Measurements from ENCODE around the gene ZMIZ1. TPM values are rescaled to one million over a fixed set of nuclear protein-coding genes. Genes with fewer than 3 reads are reported as not detected.

Gene ZMIZ1
- total RNA-seq, 1 donor from 2014 or later: 107 TPM

- DNase-seq (ENCODE audit: low spot score): no peak
Observed at GRCh38 chr10:79137300-79137756, 68.6 kb downstream of the ZMIZ1 start.

GRCh38 chr10:79137826-79138225 is 69.1 kb downstream of the ZMIZ1 start:
- no peak for DNase-seq (ENCODE audit: low spot score)

- no peak for DNase-seq (ENCODE audit: low spot score)
Observed at GRCh38 chr10:79138449-79139123, 69.8 kb downstream of the ZMIZ1 start.

DNA sequence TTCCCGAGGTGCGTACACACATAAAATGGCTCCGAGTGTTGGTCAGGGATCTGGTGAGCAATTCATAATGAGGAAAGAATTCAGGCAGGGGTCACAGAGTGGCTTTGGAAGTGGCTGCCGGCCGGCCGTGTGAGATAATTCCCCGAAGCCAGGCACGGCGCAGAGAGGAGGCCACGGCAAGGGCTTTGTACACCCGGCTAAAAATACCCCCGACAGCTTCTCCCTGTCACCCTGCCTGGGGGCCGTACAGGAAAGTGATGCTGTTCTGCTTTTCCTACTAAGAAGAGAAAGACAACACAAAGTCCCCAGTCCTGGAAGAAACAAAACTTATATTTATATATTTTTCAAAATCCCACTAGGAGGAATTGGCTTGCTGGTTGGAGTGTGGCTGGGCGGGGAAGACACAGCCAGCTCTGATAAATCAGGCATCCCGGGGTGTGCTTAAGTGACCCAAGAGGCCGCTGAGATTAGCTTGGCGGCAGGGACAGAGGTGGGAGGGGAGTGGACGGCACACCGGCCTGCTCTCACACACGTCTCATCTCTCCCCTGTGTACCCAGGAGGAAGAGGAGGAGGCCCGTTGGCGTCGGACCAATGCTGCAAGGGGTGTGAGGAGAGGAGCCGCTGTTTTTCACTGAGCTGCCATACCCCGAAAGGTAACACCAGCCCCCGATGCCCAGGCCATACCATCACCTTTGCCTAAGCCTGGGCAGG is 70.5 kb downstream of the ZMIZ1 start:
- DNase-seq (ENCODE audit: low spot score): no peak

GRCh38 chr10:79140085-79140793 is 71.5 kb downstream of the ZMIZ1 start:
- DNase-seq (ENCODE audit: low spot score): no peak

GRCh38 chr10:79140855-79141254 is 72.1 kb downstream of the ZMIZ1 start:
- DNase-seq (ENCODE audit: low spot score): no peak

- no peak for DNase-seq (ENCODE audit: low spot score)
Observed at GRCh38 chr10:79142064-79142491, 73.3 kb downstream of the ZMIZ1 start.

DNA sequence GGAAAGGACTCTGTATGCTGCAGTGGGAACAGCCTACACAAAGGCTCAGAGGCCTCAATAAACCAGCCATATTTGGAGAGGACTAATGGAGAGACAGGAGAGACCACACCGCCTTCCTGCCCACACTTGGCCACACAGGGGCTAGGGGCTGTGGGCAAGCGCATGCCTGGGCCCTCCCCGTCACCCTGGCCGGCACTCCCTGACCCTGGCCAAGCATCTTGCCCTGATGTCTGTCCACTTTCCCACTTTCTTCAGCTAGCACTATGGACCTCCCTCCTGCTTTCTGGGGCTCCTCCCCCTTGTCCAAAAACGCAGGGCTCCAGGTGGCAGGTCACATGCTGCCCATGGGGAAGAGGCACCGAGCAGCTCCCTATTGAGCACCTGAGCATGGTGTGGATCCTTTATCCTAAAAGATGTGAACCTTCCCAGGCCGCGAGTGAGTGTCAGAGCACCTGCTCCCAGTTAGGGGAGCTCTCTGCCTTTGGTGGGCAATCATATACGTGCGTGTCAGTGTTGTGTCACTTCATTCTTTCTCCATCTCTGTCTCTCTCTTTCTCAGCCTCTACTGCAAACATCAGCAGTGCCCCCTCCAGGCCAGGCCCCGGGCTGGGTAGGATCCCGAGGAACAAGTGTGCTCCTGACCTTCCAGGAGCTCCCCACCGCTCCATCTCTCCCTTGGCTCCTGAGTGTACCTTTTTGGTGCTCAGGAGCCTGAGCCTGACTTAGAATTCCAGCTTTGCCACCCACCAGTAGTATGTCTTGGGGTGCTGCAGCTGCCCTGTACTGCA is 74.0 kb downstream of the ZMIZ1 start:
- DNase-seq (ENCODE audit: low spot score): no peak

DNA sequence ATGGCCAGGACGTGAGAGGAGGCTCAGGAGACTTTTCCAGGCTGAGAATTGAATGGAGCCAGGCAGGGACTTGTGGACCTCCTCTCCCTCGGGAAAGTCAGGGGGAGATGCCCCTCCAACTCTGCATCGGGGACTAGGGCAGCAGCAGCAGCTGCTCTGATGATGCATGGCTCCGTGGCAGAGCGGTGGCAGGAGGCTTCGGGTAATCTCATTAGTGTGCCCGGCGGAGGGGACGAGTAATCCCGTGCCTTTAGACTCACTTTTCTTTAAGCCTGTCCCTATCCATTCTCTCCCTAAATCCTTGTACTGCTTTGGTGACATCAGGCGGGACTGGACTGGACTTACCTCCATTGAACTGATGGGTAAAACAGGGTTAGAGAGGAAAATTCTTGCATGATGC is 75.1 kb downstream of the ZMIZ1 start:
- DNase-seq (ENCODE audit: low spot score): no peak

GRCh38 chr10:79144351-79145173 is 75.8 kb downstream of the ZMIZ1 start:
- no peak for DNase-seq (ENCODE audit: low spot score)

DNA sequence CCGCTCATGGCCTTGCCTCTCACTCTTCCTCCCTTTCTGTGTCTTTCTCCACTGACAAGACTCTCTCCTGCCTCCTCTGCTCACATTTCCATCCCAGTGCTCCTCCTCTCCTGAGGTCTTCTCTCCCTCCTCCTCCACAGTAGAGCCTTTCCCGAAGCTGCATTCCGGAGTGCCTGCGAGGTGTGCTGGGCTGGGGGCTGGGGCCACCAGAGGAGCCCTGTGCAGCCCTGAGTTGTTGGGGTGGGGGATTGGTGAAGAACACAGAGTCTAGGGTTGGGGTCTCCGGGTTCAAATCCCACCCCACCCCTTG is 76.4 kb downstream of the ZMIZ1 start:
- DNase-seq (ENCODE audit: low spot score): no peak

DNA sequence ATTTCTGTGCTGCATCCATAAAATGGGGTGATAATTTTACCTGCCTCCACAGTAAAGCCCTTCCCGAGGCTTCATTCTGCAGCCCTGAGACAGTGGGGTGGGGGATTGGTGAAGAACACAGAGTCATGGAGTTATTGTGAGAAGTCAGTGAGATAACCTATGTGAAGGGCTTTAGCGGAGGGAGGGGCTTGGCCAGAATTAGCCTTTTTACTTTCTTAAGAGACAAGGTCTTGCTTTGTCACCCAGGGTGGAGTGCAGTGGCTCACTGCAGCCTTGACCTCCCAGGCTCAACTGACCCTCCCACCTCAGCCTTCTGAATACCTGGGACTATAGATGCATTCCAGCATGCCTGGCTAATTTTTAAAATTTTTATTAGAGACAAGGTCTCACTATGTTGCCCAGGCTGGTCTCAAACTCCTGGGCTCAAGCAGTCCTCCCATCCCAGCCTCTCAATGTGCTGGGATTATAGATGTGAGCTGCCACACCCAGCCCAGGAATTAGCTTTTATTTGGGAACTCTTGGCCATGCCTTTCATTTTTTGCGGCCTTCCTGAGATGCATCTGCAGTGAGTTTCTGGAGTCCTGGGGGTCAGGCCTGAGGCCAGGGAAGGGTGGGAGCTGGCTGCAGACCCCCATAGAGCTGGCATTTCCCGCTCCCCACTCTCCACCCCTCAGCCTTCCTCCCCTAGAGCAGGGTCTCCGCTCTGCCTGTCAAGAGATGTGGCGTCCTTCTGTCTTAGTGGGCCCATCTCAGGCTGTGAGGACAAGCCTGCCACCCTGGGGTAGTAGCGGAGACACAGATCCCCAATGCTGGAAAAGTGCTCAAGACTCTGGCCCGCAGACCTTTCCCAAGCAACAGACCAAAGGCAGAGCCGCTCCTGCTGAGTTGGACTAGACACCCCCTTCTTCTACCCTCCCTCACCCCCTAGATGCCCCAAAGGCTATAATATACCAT is 77.0 kb downstream of the ZMIZ1 start:
- no peak for DNase-seq (ENCODE audit: low spot score)

GRCh38 chr10:79146611-79147130 is 77.9 kb downstream of the ZMIZ1 start:
- peak; percentile 79 for DNase-seq (ENCODE audit: low spot score)

GRCh38 chr10:79147306-79147705 is 78.5 kb downstream of the ZMIZ1 start:
- no peak for DNase-seq (ENCODE audit: low spot score)

GRCh38 chr10:79147796-79148451 is 79.2 kb downstream of the ZMIZ1 start:
- DNase-seq (ENCODE audit: low spot score): no peak

- DNase-seq (ENCODE audit: low spot score): peak; percentile 85
Observed at GRCh38 chr10:79148452-79149344, 79.9 kb downstream of the ZMIZ1 start.

GRCh38 chr10:79149345-79149661 is 80.5 kb downstream of the ZMIZ1 start:
- no peak for DNase-seq (ENCODE audit: low spot score)

Measured in ureter (tissue), 1 donor.